ENCODE data around the gene B4GALNT1.

The B4GALNT1 gene

DNA sequence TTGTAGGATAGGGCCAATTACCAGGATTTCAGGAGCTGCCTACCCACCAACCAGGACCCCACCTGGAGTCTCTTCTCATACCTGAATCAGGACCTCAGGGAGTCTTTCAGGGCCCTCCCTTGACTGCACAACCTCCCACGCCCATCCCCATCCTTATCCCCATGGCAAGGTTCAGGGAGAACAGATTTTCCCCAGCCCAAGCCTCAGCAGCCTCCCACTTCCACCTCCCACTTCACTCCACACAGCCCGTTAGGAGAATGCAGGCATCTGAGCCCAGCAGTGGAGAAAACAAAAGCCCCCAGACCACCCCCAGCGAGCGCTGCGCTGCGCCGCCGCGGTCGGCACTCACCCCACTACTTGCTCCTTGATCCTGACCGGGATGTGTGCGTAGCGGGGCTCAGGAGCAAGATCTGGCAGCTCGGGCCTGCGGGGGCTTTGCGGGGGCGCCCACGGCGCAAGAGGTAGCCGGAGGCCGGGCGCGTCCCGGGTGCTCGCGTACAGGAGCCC, 1.4 kb downstream of the B4GALNT1 start:
- Histone ChIP-seq H3K27ac (ENCODE audit: low read depth, low read length) (no peak overlapping the region), H3K9ac (ENCODE audit: low read length) (no peak overlapping the region), H3K4me1 (ENCODE audit: control insufficient read depth, insufficient read depth, low read length) (no peaks in the 10 kb centered on the region), H3K27me3 (ENCODE audit: control insufficient read depth, insufficient read depth, low read length) (peaks cover 13% of the 10 kb centered on the region), H3K4me3 (ENCODE audit: low read length) (peak overlapping the region; percentile 54), H3K36me3 (ENCODE audit: control insufficient read depth, insufficient read depth, low read length) (no peaks in the 10 kb centered on the region)

DNA sequence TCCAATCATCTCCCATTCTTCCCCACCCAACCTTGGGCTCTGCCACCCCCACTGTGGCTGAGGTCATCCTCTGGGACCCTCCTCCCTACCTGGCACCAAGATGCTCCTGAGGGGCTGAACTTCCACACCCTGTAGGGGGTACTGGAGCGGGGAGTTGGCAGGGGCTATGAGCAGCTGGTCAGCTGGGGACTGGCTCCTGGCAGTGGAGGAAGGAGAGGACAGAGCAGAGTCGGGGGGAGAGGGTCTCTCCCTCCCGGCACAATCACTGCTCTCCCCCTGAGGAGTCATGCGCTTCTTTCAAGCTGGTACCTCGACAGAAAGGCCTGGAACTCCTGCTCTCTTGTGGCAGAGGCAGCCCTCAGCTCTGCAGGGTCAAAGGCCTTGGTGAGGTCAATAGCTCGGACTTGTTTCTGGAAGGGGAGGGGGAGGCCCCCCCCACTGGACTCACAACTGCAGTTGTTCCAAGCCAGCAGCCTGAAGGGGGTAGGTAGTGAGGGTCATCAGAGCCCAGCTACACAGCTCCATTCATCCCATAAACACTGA, 2.0 kb downstream of the B4GALNT1 start:
- no peak overlapping the region for H3K9ac ChIP-seq (ENCODE audit: low read length)
- H3K27me3 ChIP-seq (ENCODE audit: control insufficient read depth, insufficient read depth, low read length), result peaks cover 16% of the 10 kb centered on the region
- no peak overlapping the region for H3K27ac ChIP-seq (ENCODE audit: low read depth, low read length)
- no peaks in the 10 kb centered on the region for H3K4me1 ChIP-seq (ENCODE audit: control insufficient read depth, insufficient read depth, low read length)
- H3K36me3 ChIP-seq (ENCODE audit: control insufficient read depth, insufficient read depth, low read length), result no peaks in the 10 kb centered on the region
- H3K4me3 ChIP-seq (ENCODE audit: low read length), result no peak overlapping the region

- no peaks in the 10 kb centered on the region for H3K4me1 ChIP-seq (ENCODE audit: control insufficient read depth, insufficient read depth, low read length)
- H3K27me3 ChIP-seq (ENCODE audit: control insufficient read depth, insufficient read depth, low read length), result peaks cover 20% of the 10 kb centered on the region
- no peak overlapping the region for H3K4me3 ChIP-seq (ENCODE audit: low read length)
- no peaks in the 10 kb centered on the region for H3K36me3 ChIP-seq (ENCODE audit: control insufficient read depth, insufficient read depth, low read length)
- no peak overlapping the region for H3K9ac ChIP-seq (ENCODE audit: low read length)
- no peak overlapping the region for H3K27ac ChIP-seq (ENCODE audit: low read depth, low read length)
These were observed 3.0 kb downstream of the B4GALNT1 start for GRCh38 chr12:57629897-57630471.

- Histone ChIP-seq H3K27me3 (ENCODE audit: control insufficient read depth, insufficient read depth, low read length) (peaks cover 27% of the 10 kb centered on the region), H3K9ac (ENCODE audit: low read length) (no peak overlapping the region), H3K27ac (ENCODE audit: low read depth, low read length) (no peak overlapping the region), H3K4me1 (ENCODE audit: control insufficient read depth, insufficient read depth, low read length) (no peaks in the 10 kb centered on the region), H3K36me3 (ENCODE audit: control insufficient read depth, insufficient read depth, low read length) (no peaks in the 10 kb centered on the region), H3K4me3 (ENCODE audit: low read length) (no peak overlapping the region)
These were observed 4.5 kb downstream of the B4GALNT1 start for GRCh38 chr12:57628280-57629191.

- no peak overlapping the region for H3K4me3 ChIP-seq (ENCODE audit: low read length)
- peaks cover 27% of the 10 kb centered on the region for H3K27me3 ChIP-seq (ENCODE audit: control insufficient read depth, insufficient read depth, low read length)
- no peaks in the 10 kb centered on the region for H3K36me3 ChIP-seq (ENCODE audit: control insufficient read depth, insufficient read depth, low read length)
- no peak overlapping the region for H3K27ac ChIP-seq (ENCODE audit: low read depth, low read length)
- no peak overlapping the region for H3K9ac ChIP-seq (ENCODE audit: low read length)
- no peaks in the 10 kb centered on the region for H3K4me1 ChIP-seq (ENCODE audit: control insufficient read depth, insufficient read depth, low read length)
These were observed 5.3 kb downstream of the B4GALNT1 start for GRCh38 chr12:57627501-57628279.

DNA sequence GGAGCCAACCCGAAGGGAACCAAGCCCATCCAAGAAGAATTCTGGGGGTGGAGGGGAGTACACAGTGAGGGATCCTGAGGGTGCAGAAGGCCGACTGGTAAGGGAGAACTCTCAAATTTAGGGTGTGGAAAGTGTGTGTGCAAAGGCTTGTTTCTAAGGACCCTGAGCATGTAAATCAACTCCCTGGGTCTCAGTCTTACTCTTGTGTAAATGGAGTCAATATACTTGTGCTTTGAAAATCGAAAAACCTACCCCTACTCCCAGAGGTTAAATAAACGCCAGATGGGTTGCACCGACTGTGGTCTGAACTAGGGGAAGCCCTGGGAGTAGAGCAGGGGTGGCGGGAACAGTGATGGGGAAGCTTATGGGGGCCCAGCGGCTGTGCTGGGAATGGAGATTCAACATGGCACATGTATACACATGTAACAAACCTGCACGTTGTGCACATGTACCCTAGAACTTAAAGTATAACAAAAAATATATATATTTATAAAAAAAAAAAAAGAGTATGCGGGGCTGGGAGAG, 6.0 kb downstream of the B4GALNT1 start:
- Histone ChIP-seq H3K4me3 (ENCODE audit: low read length) (no peak overlapping the region), H3K27ac (ENCODE audit: low read depth, low read length) (no peak overlapping the region), H3K9ac (ENCODE audit: low read length) (no peak overlapping the region), H3K27me3 (ENCODE audit: control insufficient read depth, insufficient read depth, low read length) (peaks cover 30% of the 10 kb centered on the region), H3K36me3 (ENCODE audit: control insufficient read depth, insufficient read depth, low read length) (no peaks in the 10 kb centered on the region), H3K4me1 (ENCODE audit: control insufficient read depth, insufficient read depth, low read length) (no peaks in the 10 kb centered on the region)

DNA sequence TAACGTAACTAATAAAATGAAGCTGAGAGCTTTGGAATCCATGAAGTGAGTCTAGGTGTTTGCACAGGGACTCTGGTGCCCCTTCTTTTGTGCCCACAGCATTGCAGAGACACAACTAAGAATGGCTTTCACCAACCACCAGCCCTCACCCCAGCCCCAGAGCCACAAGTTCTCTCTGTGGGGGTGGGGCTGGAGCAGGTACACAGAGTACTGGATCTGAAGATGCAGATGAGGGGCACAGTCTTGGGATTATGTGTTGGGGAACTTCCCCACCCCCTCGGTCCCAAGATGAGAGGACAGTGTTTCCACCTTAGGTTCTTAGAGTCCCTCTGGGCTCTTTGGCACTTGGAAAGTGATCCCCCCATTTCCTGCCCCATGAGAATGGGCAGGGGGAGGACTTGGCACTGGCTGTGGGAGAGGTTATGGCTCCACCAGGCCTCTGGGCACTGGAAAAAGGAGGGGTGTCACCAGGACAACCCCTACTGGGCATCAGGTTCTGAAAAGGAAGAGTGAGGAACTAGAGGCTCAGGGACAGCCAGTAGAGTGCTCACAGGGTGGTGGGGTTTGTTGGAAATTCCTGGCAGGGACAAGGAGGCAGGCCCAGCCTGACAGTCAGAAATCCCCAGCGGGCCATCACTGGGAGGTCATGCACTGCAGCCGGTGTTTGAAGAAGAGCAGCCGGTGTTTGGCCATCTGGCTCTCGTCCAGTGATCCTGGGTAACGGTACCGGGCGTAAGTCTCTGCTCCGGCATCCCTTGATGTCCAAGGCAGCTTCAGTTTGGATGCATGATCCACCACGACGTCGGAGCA, 6.7 kb downstream of the B4GALNT1 start:
- Histone ChIP-seq H3K36me3 (ENCODE audit: control insufficient read depth, insufficient read depth, low read length) (no peaks in the 10 kb centered on the region), H3K27me3 (ENCODE audit: control insufficient read depth, insufficient read depth, low read length) (peaks cover 32% of the 10 kb centered on the region), H3K9ac (ENCODE audit: low read length) (no peak overlapping the region), H3K27ac (ENCODE audit: low read depth, low read length) (no peak overlapping the region), H3K4me3 (ENCODE audit: low read length) (no peak overlapping the region), H3K4me1 (ENCODE audit: control insufficient read depth, insufficient read depth, low read length) (peaks cover 4% of the 10 kb centered on the region)

GRCh38 chr12:57625261-57626032, 7.6 kb downstream of the B4GALNT1 start:
- Histone ChIP-seq H3K4me1 (ENCODE audit: control insufficient read depth, insufficient read depth, low read length) (peaks cover 5% of the 10 kb centered on the region), H3K9ac (ENCODE audit: low read length) (no peak overlapping the region), H3K4me3 (ENCODE audit: low read length) (no peak overlapping the region), H3K27me3 (ENCODE audit: control insufficient read depth, insufficient read depth, low read length) (peaks cover 32% of the 10 kb centered on the region), H3K36me3 (ENCODE audit: control insufficient read depth, insufficient read depth, low read length) (no peaks in the 10 kb centered on the region), H3K27ac (ENCODE audit: low read depth, low read length) (no peak overlapping the region)

- no peaks in the 10 kb centered on the region for H3K36me3 ChIP-seq (ENCODE audit: control insufficient read depth, insufficient read depth, low read length)
- peaks cover 35% of the 10 kb centered on the region for H3K27me3 ChIP-seq (ENCODE audit: control insufficient read depth, insufficient read depth, low read length)
- H3K4me1 ChIP-seq (ENCODE audit: control insufficient read depth, insufficient read depth, low read length), result peaks cover 5% of the 10 kb centered on the region
- no peak overlapping the region for H3K27ac ChIP-seq (ENCODE audit: low read depth, low read length)
- no peak overlapping the region for H3K9ac ChIP-seq (ENCODE audit: low read length)
- no peak overlapping the region for H3K4me3 ChIP-seq (ENCODE audit: low read length)
These were observed 8.4 kb downstream of the B4GALNT1 start for GRCh38 chr12:57624441-57625220.

DNA sequence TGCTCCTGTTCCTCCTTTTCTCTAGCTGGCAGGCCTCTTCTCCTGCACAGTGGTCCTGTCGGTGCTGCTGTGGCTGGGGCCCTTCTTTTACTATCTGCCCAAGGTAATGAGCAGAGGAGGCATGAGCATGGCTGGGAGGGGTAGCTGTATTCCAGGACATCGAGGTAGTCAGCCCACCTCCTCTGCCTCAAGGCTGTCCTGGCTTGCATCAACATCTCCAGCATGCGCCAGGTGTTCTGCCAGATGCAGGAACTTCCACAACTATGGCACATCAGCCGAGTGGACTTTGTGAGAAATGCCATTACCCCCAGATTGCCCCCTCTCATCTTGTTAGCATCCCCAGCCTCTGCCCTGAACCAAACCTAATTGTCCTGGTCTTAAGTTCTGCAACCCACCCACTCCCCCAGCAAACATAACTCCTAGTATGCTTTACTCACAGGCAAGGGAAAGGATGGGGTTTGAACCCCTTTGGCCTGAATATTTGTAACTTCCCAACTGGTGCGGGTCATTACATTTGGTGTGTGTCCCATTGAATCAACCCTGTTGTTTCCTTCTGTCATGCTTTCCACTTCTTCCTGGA, 9.1 kb downstream of the B4GALNT1 start:
- H3K4me1 ChIP-seq (ENCODE audit: control insufficient read depth, insufficient read depth, low read length), result peaks cover 5% of the 10 kb centered on the region
- no peak overlapping the region for H3K9ac ChIP-seq (ENCODE audit: low read length)
- H3K36me3 ChIP-seq (ENCODE audit: control insufficient read depth, insufficient read depth, low read length), result no peaks in the 10 kb centered on the region
- H3K27ac ChIP-seq (ENCODE audit: low read depth, low read length), result no peak overlapping the region
- H3K27me3 ChIP-seq (ENCODE audit: control insufficient read depth, insufficient read depth, low read length), result peaks cover 35% of the 10 kb centered on the region
- no peak overlapping the region for H3K4me3 ChIP-seq (ENCODE audit: low read length)
